ENCODE results near the gene SGPP2. TPM values are rescaled to one million over a fixed set of nuclear protein-coding genes. Genes with fewer than 3 reads are reported as not detected.

The SGPP2 gene
- polyA plus RNA-seq, 4 donors = 17.7 to 21.7 (median 18.6) TPM

DNA sequence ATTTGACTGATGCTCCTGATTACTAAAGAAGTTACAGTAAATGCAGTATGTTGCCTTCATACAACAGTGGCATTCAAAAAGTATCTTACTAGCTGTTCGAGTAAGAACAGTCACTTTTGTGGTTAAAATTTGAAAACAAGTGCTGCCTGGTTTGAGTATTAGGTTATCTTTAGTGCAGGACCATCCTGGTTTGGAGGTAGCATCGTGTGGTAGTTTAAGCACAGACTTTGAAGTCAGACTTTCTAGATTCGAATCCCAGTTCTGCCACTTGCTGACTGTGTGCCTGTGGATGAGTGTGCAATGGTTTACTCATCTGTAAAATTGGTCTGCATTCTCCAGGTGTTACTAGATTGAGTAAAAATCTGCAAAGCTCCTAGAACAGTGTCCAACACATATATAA, 96.8 kb downstream of the SGPP2 start:
- no peak for DNase-seq (ENCODE audit: low read depth in 4 of 4, low spot score in 3 of 4)

DNA sequence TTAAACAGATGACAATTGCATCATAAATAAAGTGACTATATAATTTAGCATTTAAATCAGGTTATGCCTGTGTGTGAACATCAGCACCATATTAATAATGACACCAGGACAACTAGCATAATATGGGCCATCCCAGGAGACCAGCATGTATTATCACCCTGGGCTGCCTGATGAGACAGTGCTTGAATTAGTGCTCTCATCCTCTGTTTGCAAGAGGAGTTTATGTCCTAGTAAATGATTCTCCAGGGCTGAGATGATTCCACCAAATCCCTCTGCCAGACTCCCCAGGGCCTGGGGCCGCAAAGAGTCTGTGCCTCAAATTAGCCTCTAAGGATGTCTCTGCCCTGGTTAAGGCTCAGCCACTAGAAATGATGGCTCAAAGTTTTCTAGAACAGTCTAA, 97.7 kb downstream of the SGPP2 start:
- no peak for DNase-seq (ENCODE audit: low read depth in 4 of 4, low spot score in 3 of 4)

DNA sequence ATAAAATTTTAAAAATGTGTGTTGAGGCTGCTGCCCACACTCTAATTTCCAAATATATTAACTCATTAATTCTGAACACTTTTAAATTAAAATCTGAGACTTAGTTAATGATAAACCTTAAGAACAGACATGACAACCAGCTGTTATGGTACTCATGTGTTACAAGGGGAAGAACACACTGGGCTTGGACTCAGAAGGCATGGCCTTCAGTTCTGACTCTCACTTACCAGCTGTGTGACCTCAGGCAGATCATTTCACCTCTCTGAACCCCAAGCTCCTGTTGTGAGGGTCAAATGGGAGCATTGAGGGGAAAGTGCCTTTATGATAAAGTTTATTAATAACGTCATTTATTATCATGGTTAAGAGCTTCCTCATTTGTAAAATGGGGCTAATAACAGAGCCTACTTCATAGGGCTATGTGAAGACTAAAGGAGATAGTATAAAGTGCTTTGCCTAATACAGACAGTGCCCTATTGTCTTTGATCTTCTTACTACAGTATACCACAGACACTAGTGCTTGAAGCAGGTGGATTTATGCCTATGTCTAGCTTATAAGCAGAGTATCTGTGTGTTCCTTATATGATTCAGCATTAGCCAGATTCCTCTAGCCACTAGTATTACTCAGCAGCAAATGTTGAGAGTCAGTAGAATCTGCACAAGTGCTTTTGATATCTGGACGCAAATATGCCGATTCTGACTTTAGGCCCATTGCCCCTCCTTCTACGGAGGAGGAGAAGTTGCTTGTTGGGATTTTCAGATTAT, 99.6 kb downstream of the SGPP2 start:
- no peak for DNase-seq (ENCODE audit: low read depth in 4 of 4, low spot score in 3 of 4)

- peak in 2 of 4 donors; percentile 34 to 52 for DNase-seq (ENCODE audit: low read depth in 4 of 4, low spot score in 3 of 4)
These were observed 101.5 kb downstream of the SGPP2 start for GRCh38 chr2:222525811-222526210.

GRCh38 chr2:222526480-222527277, 102.3 kb downstream of the SGPP2 start:
- DNase-seq (ENCODE audit: low read depth in 4 of 4, low spot score in 3 of 4) = no peak

DNA sequence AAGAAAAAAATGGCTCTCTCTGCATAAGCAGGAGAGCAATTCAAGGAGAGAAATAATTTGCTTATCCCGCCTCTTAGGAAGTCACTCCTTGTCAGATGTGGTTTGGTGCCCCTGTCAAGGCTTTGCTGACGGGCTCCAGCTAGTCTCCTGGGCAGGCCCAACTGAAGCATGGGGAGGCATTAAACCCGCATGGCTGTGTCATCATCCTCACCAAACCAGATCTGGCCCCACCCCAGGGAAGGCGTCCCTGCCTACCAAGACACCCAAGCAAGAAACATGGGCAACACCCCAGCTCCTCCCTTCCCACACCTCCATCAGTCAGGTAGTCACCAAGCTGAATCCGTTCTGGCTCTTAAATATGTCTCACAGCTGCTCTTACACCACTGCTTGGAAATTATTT, 108.0 kb downstream of the SGPP2 start:
- DNase-seq (ENCODE audit: low read depth in 4 of 4, low spot score in 3 of 4) = no peak

DNA sequence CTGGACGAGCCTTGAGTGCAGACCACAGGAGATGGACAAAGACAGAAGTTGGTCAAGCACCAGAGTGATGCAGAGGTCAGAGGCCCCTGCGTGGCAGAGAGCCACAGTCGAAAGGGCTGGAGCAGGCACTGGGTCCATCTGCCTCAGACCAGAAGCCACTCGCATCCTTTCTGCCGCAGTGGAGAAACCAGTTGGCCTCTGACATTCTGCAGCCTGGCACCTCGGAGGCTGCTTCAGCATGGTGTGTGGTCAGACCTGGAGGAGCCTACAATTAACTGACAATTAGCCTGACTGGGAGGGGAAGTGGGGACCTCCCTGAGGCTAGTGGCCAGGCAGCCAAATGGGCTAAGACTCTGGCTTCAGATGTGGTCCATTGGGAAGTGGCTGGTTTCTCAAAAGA, 111.1 kb downstream of the SGPP2 start:
- no peak for DNase-seq (ENCODE audit: low read depth in 4 of 4, low spot score in 3 of 4)

- no peak for DNase-seq (ENCODE audit: low read depth in 4 of 4, low spot score in 3 of 4)
These were observed 114.2 kb downstream of the SGPP2 start for GRCh38 chr2:222538535-222538934.

- no peak for DNase-seq (ENCODE audit: low read depth in 4 of 4, low spot score in 3 of 4)
These were observed 120.3 kb downstream of the SGPP2 start for GRCh38 chr2:222544661-222545060.

GRCh38 chr2:222545823-222546795, 121.8 kb downstream of the SGPP2 start:
- DNase-seq (ENCODE audit: low read depth in 4 of 4, low spot score in 3 of 4) = peak in 1 of 4 donors; percentile 38

DNA sequence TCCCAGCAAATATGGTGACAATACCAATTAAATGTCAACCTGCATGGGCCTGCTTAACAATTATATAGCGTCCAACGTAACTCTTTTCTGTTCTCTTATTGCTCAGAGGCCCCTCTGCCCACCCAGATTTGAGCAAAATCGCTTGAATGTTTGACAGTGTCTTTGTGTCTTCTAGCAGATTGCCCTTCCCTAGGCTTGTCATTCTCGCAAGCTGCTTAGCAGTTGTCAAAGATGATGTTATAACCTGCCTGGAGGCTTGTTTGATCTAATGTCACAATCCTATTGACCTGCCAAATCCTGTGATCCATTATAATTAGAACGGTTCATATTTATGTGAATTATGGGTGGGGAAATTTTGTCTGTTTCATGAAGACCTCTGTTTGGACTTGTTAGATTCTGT, 122.7 kb downstream of the SGPP2 start:
- DNase-seq (ENCODE audit: low read depth in 4 of 4, low spot score in 3 of 4) = no peak

GRCh38 chr2:222548992-222549391, 124.6 kb downstream of the SGPP2 start:
- DNase-seq (ENCODE audit: low read depth in 4 of 4, low spot score in 3 of 4) = no peak

DNA sequence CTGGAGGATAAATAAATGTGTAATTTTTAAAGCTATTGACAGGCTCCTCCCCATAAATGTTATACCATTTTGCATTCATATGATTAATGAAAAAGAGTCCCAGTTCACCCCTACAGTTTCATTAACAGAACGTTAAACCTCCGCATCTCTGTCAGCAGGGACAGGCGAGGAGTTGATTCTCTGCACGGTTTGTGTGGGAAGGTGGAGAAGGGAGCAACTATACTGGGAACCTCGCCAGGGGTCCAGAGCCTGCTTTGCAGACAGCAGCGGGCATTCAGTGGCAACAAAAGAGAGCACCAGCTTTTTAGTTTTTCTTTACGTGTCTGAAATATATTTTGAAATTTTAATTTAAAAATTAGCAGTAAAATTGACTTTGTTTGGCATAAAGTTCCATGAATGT, 130.2 kb downstream of the SGPP2 start:
- no peak for DNase-seq (ENCODE audit: low read depth in 4 of 4, low spot score in 3 of 4)

GRCh38 chr2:222561151-222561550, 136.8 kb downstream of the SGPP2 start:
- DNase-seq (ENCODE audit: low read depth in 4 of 4, low spot score in 3 of 4) = no peak

GRCh38 chr2:222561817-222562645, 137.7 kb downstream of the SGPP2 start:
- DNase-seq (ENCODE audit: low read depth in 4 of 4, low spot score in 3 of 4) = peak; percentile 63 to 75 (median 73)

DNA sequence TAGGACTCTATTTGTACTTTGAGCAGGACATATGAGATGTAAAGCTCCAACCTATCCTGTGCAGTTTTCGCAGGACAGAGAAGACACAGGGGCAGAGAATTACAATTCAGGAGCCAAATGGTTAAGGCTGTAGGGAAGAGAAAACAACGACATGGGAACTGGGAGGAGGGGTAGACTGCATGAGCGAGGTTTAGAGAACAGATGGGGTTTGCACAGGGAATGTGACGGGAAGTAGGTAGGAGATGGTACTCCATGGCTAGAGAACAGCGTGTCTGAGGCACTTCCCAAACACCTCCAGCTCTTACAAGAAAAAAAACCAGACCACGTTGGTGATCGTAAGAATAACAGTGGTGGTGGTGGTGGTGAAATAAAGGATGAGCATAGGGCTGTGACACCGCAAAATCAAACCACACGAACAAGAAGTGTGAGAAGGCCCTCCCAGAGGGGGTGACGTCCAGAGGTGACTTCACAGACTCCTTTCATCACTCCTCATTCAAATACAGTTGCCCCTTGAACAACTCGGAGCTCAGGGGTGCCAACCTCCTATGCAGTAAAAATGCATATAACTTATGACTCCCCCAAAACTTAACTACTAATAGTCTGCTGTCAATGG, 138.9 kb downstream of the SGPP2 start:
- no peak for DNase-seq (ENCODE audit: low read depth in 4 of 4, low spot score in 3 of 4)

DNA sequence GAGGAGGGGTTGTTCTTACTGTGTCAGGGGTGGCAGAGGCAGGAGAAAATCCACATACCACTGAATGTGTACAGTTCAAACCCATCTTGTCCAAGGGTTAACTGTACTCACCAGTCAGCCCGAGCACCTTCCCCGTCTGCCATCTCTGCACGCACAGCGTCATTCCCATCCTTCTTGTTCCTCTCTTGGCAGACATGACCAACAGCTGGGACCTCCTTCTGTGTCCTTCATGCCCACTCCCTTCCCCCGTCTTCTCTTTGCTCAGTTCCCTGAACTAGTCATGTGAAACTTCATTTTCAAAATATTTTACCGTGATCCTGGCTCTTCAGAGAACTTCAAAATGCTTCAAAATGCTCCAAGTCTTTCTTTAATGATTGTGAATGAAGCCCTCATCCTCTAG, 139.6 kb downstream of the SGPP2 start:
- DNase-seq (ENCODE audit: low read depth in 4 of 4, low spot score in 3 of 4) = no peak

DNA sequence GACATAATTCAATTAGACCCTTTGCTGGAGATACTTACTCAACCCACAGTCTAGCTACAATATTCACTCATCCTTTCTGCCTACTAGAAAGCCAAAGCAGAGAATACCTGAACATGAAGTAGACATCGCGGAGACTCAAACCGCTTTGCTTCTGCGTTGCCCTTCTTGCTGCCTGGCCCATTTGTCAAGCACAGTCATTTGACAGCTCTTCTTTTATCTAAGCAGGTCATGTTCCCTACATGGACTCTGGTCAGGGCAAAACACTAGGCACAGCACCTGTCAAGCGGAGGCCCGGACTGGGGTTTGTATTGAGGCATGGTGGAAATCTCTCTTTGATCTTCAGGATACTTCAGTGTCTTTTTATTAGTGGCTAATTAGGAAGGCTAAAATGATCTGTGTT, 141.9 kb downstream of the SGPP2 start:
- no peak for DNase-seq (ENCODE audit: low read depth in 4 of 4, low spot score in 3 of 4)

DNA sequence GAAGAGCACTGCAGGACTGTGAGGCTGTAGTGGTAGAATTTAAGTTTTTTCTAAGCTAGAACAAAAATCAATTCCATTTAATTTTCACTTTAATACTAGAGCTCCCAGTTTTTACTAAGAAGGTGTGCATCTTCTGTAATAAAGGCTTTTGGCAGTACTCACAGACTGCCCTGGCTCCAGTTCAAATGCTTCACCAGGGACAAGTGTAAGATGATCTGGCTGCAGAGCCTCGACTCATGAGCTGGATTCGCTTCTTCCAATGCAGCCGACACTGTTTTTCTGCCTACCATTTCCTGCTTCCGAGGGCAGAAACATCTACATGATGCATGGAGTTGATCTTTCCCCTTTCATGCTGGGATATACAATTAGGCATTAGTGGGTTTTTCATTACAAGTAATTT, 144.5 kb downstream of the SGPP2 start:
- no peak for DNase-seq (ENCODE audit: low read depth in 4 of 4, low spot score in 3 of 4)

DNA sequence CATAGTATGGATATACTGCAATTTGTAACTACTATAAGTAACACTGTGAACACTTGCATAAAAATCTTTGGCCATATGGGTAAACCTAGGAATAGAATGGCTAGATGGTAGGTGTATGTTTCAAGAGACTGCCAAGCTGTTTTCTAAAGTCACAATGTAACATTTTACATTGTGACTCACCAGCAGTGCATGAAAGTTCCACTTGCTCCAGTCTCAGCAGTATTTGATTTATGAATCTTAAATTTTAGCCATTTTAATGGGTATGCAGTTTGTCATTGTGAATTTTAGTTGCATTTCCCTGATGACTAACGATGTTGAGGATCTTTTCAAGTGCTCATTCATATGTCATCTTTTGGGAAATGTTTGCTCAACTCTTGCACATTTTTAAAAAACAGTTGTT, 145.5 kb downstream of the SGPP2 start:
- no peak for DNase-seq (ENCODE audit: low read depth in 4 of 4, low spot score in 3 of 4)
